Esophagus squamous epithelium (tissue), 4 donors: ENCODE results near the gene CXCL17.
A peak's percentile ranks its signal among the peaks of the same experiment; 100 is the strongest.

Experiments
- POLR2A ChIP-seq, 4 donors: fragments of 450-650 bp; IDR thresholded peaks; one replicate each; pipeline ENCODE4 v1.6.1; 2017; ENCODE audit warnings: antibody characterized with exemption in 4 of 4, mild to moderate bottlenecking in 4 of 4, moderate library complexity in 3 of 4
- TF ChIP-seq, protein P1 (sequence below), 6 experiments: fragments of 450-650 bp in 4 of 6; fragments of 200-600 bp in 2 of 6; sonication (generic) in 2 of 6; IDR thresholded peaks; one replicate each; pipeline ENCODE4 v1.5.1; 2016 to 2019; ENCODE audit warnings: antibody characterized with exemption in 6 of 6, mild to moderate bottlenecking in 4 of 6, moderate library complexity in 4 of 6

DNA sequence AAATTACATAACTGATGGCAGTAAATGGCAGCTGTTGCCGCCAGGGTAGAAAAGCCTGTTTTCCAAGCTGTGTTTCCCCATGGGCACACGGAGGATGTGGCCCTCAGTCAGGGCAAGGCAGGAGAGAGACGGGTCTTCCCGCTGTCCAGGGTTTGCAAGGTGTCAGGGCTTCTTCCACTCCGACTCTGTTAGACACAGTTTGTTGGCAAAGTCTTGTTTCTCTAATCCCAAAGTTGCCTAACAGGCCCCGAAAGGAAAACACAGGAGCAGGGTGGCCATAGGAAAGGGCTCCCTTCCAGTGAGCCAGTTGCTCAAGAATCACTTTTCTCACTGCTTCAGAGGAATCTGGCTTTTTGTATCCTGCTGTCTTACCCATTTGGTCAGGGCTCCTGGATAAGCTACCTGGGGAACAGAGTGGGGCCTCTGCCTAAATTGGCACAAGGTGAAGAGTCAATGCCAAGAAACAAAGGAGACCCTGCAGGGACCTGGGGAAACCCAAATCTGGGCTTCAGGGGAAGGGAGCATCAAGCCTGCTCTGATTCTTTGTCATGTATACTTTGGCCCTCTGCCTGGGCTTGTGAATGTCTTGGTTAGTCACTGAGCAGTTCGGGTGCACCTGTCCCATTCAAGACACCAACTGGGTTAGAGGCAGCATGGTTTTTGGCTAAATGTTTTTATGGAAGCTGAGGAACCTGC is 29.0 kb upstream of the CXCL17 start:
- TF ChIP-seq, protein P1, sequence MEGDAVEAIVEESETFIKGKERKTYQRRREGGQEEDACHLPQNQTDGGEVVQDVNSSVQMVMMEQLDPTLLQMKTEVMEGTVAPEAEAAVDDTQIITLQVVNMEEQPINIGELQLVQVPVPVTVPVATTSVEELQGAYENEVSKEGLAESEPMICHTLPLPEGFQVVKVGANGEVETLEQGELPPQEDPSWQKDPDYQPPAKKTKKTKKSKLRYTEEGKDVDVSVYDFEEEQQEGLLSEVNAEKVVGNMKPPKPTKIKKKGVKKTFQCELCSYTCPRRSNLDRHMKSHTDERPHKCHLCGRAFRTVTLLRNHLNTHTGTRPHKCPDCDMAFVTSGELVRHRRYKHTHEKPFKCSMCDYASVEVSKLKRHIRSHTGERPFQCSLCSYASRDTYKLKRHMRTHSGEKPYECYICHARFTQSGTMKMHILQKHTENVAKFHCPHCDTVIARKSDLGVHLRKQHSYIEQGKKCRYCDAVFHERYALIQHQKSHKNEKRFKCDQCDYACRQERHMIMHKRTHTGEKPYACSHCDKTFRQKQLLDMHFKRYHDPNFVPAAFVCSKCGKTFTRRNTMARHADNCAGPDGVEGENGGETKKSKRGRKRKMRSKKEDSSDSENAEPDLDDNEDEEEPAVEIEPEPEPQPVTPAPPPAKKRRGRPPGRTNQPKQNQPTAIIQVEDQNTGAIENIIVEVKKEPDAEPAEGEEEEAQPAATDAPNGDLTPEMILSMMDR (IDR thresholded peaks at IDR 0.05): peak in 2 of 6 experiments; percentile 10 to 37
- TF ChIP-seq POLR2A (IDR thresholded peaks at IDR 0.05): no peak
